AG09319 (cell line): ENCODE results near the gene HDAC5.

Source experiments
- DNase-seq: peaks from one replicate; pipeline ENCODE4 v3.0.0-alpha.2; 2010; ENCODE audit warnings: low read depth; ENCODE audit errors: extremely low read depth
- TF ChIP-seq, protein P1 (sequence below): IDR thresholded peaks from 2 replicates; pipeline ENCODE4 v1.5.1; 2011; ENCODE audit warnings: low read depth, mild to moderate bottlenecking, inconsistent platforms, low read length, moderate library complexity

Gene HDAC5

DNA sequence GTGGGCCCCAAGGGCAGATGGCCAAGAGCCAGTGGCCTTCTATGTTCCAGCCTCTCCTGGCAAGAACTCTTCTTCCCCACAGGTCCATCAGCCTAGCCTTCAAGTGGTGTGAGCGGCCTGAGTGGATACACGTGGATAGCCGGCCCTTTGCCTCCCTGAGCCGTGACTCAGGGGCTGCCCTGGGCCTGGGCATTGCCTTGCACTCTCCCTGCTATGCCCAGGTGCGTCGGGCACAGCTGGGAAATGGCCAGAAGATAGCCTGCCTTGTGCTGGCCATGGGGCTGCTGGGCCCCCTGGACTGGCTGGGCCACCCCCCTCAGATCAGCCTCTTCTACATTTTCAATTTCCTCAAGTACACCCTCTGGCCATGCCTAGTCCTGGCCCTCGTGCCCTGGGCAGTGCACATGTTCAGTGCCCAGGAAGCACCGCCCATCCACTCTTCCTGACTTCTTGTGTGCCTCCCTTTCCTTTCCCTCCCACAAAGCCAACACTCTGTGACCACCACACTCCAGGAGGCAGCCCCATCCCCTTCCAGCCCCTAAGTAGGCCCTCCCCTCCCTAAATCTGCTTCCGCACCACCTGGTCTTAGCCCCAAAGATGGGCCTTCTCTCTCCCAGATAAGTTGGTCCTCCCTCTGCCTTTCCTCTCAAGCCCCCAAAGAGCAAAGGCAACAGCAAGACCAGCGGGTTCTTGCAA is 47.7 kb downstream of the HDAC5 start:
- TF ChIP-seq, protein P1, sequence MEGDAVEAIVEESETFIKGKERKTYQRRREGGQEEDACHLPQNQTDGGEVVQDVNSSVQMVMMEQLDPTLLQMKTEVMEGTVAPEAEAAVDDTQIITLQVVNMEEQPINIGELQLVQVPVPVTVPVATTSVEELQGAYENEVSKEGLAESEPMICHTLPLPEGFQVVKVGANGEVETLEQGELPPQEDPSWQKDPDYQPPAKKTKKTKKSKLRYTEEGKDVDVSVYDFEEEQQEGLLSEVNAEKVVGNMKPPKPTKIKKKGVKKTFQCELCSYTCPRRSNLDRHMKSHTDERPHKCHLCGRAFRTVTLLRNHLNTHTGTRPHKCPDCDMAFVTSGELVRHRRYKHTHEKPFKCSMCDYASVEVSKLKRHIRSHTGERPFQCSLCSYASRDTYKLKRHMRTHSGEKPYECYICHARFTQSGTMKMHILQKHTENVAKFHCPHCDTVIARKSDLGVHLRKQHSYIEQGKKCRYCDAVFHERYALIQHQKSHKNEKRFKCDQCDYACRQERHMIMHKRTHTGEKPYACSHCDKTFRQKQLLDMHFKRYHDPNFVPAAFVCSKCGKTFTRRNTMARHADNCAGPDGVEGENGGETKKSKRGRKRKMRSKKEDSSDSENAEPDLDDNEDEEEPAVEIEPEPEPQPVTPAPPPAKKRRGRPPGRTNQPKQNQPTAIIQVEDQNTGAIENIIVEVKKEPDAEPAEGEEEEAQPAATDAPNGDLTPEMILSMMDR: no peak
- no peak for DNase-seq

DNA sequence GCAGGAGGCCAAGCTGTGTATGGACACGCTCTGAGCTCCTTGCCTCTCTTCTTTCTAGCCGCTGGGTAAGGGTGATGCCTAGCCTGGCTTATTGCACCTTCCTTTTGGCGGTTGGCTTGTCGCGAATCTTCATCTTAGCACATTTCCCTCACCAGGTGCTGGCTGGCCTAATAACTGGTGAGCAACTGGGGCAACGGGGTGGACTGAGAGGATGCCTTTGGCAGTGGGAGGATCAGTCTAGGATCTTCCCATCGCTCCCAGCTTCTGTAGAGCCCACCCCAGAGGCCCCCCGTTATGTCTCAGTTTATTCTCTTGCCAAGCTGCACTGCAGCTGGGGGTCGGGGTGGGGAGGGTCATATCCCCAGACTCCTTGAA is 48.5 kb downstream of the HDAC5 start:
- DNase-seq: no peak
- TF ChIP-seq, protein P1: no peak

DNA sequence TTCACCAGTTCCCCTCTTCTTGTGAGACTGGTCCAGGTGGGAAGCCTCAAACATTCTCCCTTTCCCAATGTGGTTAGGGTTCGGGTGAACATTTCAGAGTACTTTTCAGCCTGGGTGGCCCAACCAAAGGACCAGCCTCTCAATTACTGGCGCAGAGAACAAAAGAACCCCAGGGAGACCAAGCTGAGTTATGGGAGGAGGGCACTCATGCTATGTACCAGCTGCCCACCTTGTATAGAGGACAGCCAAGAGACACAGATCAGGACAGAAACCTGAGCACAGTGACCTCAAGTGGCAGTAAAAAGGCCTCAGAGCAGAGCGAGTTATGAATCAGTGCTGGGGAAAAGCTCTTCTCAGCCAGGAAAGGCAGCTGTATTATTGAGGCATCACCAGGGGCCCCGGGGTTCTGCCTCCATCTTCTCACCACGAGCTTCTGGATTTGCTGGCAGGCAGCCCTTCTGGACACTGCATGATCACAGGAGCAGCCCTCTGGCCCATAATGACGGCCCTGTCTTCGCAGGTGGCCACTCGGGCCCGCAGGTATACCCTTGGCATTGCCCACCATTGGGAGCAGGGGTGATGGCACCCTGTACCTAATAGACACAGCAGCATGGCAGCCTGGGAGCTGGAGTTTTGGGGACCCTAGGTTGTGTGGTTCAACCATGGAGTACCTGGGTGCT is 49.1 kb downstream of the HDAC5 start:
- TF ChIP-seq, protein P1: no peak
- no peak for DNase-seq

DNA sequence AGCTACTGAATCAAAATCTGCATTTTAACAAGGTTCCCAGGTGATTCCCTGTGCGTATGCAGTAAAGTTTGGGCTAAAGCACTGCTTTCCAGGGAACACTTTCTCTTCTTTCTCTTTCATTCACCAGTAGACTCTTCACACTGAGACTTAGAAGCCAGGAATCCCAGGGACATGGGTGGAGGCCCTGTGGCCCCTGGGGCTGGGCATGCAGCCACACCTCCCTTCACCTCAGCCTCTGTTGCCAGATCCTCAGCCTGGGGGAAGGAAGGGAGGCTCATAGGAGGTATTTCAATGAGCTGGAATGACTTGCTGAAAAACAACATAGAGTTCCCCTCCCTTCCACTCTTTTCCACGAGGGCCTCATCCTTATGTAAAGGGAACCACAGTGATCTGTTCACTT is 51.7 kb downstream of the HDAC5 start:
- no peak for DNase-seq
- TF ChIP-seq, protein P1: no peak

DNA sequence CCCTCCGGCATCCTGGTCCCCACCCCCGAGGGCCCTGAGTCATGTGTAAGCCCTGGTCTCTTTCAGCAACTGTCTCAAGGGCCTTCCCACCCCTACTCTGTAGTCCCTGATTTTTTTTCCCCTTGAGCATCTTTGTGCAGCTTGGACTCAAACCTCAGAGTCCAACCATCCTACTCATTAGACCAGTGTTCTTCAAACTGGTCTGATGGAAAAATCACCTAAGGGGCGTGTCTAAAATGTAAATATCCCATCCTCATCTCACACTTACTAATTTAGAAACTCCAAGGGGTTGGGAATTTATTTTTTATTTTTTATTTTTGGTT is 52.3 kb downstream of the HDAC5 start:
- TF ChIP-seq, protein P1: no peak
- no peak for DNase-seq

DNA sequence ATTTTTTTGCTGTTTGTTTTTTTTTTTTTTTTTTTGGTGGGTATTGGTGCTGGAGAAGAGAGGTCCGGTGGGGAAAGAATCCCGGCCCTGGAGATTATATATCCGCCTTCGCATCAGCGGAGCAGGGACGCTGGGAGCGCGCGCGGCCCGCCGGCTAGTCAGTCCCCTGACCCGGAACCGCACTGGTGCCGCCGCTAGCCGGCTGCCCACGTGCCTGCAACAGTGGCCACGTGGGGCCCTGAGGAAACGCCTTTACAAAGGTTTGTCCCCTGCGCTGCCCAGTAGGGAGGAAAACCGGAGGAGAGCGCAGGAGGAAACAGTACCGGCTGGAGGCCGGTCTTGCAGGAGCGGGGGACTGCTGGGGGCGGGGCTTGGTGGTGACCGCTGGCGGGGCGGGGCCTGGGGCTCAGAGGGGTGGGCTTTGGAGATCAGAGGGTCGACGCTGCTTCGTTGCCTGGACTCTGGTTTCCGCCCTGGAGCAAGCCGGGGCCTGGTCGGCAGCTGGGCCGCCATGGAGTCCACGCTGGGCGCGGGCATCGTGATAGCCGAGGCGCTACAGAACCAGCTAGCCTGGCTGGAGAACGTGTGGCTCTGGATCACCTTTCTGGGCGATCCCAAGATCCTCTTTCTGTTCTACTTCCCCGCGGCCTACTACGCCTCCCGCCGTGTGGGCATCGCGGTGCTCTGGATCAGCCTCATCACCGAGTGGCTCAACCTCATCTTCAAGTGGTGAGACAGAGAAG is 52.8 kb downstream of the HDAC5 start, which contains the start of gene G6PC3:
TSS of gene G6PC3 (plus strand) at position 281 of the 743 bp plus-strand sequence. CDS start at position 512, 231 bp downstream.
- TF ChIP-seq, protein P1: peak; percentile 10
- peak; percentile 94 for DNase-seq

DNA sequence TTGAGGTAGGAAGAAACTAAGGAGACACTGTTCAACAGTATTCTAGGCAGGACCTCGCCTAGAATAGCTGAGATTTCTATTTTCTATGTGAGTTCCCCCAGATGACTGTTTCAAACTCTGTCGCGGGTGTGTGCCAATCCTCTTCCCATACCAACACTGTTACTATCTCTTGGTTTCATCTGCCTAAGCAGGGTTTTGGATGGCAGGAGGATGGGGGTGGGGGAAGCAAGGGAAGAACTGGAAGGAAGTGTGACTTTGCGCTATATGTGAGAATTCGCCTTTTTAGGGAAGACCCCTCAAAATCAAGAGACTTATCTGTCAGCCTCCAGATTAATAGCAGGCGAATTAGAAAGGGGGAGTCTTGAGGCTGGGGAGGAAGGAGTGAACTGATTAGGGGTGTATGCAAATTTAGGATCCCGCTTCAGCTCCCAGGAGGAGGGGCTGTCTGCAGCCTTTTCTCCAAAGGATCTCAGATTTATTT is 53.4 kb downstream of the HDAC5 start:
- TF ChIP-seq, protein P1: no peak
- no peak for DNase-seq
